Measurements from ENCODE around the gene MYH9.

DNA sequence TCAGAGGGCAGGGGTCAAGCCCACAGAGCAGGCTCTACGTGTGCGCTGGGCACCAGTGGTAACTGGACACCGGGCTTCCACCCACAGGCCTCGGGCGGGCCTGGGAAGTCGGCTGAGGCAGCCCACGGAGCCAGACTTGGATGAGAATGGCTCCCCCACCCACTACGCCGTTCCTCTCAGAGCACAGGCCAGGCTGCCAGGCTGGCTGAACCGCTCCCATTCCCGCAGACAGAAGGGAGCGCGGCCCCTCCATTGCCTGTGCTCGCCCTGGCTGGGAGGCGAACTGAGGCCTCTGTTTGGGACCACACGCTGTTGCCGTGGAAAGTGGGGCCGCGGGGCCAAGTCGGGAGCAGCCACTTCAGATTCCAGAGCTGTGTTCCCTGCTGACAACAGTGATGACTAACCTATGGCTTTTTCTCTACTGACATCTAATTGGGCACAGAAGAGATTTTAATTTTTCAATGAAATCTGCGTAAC is 63.9 kb downstream of the MYH9 start:
- TF ChIP-seq, protein P1, sequence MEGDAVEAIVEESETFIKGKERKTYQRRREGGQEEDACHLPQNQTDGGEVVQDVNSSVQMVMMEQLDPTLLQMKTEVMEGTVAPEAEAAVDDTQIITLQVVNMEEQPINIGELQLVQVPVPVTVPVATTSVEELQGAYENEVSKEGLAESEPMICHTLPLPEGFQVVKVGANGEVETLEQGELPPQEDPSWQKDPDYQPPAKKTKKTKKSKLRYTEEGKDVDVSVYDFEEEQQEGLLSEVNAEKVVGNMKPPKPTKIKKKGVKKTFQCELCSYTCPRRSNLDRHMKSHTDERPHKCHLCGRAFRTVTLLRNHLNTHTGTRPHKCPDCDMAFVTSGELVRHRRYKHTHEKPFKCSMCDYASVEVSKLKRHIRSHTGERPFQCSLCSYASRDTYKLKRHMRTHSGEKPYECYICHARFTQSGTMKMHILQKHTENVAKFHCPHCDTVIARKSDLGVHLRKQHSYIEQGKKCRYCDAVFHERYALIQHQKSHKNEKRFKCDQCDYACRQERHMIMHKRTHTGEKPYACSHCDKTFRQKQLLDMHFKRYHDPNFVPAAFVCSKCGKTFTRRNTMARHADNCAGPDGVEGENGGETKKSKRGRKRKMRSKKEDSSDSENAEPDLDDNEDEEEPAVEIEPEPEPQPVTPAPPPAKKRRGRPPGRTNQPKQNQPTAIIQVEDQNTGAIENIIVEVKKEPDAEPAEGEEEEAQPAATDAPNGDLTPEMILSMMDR (conservative IDR thresholded peaks at IDR 0.05; ENCODE audit: low read depth, low read length), result no peak
- no peak for TF ChIP-seq EZH2 (IDR thresholded peaks at IDR 0.05; ENCODE audit: borderline replicate concordance, low read depth, low read length, poor library complexity, severe bottlenecking)

Measured in A673 (cell line).